ENCODE results near the gene PEX14.

The PEX14 gene

DNA sequence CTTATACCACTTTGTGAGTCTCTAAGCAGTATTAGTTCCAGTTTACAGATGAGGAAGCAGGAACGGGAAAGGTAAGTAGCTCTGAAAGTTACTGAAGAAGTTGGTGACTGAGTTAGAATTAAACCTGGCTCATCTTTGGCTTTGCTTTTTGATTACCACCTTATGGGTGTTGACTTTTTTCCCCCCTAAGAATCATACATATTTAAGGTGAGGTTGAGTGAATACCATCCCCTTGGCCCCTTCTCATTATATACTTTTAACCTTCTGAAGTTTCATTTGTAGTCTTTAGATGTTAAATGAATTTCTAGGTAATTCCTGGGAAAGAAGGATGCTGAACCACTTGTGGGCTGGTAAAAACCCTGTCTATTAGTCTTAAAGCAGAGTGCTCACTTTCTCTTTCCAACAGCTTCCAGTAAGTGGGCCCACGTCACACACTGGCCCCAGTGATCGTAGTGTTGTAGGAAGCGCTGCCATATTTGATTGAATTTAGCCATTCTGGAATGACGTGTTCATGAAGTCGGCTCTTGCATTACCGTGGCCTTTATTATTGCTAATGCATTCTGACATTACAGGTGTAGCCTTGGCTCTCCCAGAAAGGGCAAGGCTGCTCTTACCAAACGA lies 46.9 kb downstream of the PEX14 start:
- DNase-seq: no peak

- DNase-seq: peak; percentile 59
Observed at GRCh38 chr1:10522322-10522860, 47.6 kb downstream of the PEX14 start.

DNA sequence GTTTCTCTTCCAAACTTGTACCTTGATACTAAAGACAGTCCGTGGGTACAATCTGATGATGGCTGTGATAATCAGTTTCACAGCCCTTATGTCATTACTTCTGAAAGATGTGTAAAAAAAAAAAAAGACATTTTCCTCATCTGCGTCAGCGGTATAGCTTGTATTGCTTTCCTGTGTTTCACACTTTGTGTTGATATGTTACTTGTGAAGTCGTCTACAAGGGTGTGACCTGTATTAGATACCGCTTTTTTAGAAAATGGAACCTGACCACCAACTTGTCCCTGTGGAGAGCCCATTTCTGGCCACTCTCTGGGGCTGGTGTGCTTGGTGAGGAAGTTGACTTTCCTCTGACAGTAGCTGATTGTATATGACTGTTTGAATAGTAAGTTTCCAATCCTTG lies 50.5 kb downstream of the PEX14 start:
- no peak for DNase-seq

GRCh38 chr1:10528066-10529014 lies 53.6 kb downstream of the PEX14 start:
- no peak for DNase-seq

DNA sequence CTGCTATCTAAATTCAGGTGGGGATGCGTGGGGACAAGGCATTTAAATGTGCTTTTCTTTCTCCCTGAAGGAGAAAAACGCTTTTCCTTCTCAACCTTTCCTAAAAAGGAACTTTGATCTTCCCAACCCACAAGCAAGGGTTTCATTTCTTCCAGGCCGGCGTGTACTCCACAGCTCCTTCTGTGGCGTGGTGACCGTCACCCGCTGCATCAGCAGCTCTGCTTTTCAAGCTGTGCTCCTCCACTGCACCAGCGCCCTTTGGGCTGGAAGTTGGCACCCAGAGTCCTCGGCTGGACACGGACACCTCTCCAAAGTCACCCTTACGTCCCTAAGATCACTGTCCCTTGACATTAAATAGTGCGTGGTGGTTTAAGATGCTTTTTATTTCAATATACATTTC lies 54.3 kb downstream of the PEX14 start:
- DNase-seq: no peak

- no peak for DNase-seq
Observed at GRCh38 chr1:10529765-10530164, 55.0 kb downstream of the PEX14 start.

DNA sequence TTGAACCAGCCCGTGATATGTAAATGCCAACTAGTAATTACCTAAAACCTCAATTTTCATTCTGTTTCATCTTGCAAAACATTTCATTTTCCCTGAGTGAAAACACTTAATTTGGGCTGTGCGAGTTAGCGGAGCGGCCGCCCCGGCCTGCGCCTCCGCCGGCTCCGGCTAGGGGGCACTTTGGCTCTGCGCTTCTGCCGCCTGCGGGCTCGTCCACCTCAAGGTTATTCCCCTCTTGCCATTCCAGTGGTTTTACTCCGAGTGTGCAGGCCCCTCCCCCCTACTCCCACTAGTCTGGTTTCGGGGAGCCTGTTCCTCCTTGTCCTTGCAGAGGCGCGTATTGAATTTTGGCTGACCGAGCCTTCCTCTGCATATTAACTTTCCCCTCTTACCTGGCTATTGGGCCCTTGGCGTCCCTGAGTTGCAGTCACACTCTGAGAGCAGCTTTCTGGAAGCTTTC lies 55.6 kb downstream of the PEX14 start:
- no peak for DNase-seq

DNA sequence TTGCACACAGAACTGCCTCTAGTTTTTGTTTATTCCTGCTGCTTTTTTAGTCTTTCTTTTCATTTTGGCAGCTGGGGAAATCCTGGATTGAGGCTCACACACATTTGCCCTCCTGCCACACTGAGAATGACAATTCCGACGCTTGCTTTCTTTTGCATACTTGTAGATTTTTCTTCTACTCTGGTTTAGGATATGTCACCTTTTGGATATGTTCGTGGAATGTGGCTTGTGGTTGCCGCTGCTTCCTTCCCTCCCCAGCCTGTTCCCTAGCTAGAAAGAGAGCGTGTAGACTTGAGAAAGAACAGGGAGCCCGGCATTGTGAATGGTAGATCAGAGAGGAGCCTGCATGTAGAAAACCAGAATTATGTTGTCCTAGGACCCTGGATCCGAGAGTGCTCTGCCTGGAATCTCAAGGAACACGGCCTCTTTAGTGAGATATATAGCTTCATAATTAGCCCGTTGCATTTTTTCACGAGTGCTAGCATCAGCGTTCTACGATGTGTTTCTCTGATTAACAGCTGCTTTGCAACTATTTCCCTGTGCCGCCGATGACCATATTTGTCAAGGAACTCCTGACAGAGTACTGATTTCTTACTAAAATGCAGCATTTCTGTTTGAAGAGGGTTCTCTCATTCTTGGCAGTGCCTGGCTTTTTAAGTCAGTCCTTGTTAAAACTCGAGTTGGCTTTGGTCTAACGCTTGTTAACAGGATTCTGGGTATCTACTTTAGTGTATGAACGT lies 56.2 kb downstream of the PEX14 start:
- DNase-seq: peak; percentile 56

- DNase-seq: no peak
Observed at GRCh38 chr1:10532362-10532761, 57.6 kb downstream of the PEX14 start.

DNA sequence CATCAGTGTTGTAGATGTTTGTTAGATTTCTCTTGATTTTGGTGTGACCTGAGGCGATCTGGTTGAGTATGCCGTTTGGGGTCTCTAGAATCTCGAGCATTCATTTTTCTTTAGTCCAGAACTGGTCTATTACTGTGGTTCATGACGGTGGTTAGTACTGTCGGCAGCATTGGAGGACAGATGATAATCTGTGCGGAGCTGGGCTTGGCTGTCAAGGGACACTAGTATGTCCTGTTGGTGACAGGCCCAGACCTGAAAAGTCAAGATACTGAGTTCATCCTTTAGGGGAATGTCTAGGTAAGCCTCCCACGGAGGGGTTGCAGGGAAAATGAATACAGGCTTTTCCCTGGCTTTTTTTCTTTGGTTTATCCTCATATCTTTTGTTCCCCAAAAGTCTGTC lies 59.8 kb downstream of the PEX14 start:
- no peak for DNase-seq

- DNase-seq: no peak
Observed at GRCh38 chr1:10536133-10536770, 61.5 kb downstream of the PEX14 start.

DNA sequence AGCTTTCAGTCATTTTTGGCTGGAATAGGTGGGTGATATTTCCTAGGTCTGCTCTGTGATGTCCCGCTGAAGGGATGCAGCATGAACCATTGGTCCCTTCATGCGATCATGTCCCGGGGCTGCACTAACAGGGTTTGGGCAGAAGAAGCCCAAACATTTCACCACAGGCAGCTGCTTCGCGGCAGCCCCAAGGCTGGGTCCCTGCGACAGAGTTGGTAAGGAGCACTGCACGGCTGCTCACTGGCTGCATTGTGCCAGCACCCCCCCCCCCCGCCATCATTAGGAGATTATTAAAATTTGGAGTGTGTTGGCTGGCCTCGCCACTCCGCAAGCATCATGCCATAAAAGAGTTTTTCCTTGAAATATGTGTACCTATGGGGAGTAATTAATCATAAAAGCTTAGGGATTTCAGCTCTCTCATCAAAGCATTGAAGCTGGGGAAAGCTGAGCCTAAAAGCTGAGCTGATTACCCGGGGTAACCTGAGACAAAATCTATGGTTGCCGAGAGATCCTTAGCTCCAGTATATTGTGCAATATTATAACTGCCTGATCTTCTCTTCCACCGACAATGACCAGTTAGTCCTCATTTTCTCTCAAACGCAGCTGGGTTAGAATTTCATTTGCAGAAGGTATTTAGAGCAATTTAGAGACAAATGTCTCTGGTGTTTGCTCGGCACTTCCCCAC lies 62.5 kb downstream of the PEX14 start:
- DNase-seq: peak; percentile 79

GRCh38 chr1:10538646-10539355 lies 64.1 kb downstream of the PEX14 start:
- no peak for DNase-seq

DNA sequence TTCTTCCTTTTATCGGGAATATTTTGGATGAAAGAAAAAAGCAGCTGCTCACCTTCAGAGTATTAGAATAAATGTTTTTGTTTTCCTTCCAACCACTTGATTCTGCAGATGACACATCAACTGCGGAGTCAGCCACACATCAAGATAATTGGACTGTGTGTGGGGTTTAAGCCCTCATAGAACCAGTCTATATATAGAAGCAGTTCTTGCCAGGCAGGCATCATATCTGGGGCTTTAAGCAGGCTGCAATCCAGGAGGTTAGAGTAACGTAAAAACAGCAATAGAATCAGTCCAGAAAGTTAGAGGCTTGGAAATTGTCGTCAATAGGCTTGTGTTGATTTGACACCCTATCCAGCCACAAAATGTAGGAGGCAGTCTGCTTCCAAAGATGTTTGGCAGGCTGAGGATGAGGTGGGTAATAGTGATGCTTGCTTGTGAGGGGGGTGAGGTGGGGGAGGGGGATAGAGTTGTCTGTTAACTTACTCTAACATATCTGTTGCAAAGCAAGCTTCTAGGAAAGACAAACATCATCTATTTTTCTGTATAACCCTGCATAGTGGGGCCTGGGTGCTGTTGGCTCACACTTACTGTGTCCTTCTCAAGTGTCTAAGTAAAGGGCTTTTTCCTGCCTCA lies 64.8 kb downstream of the PEX14 start:
- DNase-seq: no peak

DNA sequence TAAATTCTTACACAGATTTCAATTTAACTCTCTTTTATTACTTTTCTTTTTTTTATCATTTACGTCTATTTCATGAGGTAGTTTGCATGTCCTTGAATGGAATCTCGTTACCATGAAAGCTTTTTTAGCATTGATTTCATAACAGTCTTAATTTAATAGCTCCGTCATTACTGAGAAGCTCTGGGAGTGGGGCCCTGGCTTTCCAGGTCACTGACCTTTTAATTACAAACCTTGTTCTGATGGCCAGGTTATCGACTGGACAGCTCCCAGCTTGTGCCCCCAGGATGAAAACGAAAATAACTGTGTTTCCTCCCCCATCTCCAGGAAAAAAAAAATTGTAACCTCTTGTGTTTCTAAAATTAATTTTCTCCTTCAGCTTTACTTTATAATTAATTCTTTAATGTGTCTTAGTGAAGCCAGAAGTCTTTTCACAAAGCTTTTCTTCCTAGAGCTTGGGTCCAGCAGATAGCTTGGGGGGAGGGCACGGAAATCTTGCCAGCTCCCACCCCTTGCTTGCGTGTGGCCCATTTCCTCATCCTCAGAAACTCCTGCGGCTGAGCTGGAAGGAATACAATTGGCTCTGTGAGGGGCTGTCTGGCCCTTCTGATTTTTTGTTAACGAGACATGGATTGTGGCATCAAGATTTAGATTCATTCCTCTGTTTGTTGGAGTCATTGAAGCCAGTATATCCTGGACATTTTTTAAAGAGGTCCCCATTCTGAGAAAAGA lies 65.7 kb downstream of the PEX14 start:
- DNase-seq: no peak

DNA sequence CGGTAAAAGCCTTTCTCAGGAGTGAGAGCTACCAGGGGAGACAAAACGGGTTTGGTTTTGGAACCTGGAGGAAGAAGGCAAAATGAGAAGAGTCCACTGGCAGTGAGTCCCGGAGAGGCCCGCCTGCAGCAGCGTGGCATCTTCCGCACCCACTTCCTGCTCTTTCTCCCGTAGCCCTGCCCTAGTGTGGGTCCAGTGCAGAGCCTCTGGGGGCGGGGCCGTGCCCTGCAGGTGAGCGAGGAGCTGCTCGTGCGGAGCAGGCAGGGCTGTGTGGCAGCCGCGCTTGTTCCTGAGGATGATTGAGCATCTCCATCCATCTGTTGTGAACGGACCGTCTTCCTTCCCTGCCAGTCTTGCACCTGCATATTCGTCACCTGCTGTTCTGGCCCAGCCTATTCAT lies 66.5 kb downstream of the PEX14 start:
- DNase-seq: no peak

DNA sequence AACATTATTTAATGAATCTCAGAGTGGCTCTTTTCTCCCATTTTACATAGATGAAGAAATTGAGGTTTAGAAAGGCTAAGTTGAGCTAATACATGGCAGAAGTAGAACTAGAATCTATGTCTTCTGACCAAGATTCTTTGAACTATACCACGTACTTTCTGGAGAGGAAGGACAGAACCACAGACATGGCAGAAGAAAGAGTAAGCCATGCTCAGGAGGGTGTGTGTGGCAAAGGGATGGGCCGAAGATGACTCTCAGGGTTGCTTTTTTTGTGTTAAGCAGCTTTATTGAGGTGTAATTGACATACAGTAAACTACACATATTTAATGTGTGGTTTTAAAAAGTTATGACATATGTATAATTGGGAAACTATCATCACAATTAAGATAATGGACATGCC lies 69.5 kb downstream of the PEX14 start:
- DNase-seq: no peak

GRCh38 chr1:10546896-10547295 lies 72.1 kb downstream of the PEX14 start:
- DNase-seq: no peak

DNA sequence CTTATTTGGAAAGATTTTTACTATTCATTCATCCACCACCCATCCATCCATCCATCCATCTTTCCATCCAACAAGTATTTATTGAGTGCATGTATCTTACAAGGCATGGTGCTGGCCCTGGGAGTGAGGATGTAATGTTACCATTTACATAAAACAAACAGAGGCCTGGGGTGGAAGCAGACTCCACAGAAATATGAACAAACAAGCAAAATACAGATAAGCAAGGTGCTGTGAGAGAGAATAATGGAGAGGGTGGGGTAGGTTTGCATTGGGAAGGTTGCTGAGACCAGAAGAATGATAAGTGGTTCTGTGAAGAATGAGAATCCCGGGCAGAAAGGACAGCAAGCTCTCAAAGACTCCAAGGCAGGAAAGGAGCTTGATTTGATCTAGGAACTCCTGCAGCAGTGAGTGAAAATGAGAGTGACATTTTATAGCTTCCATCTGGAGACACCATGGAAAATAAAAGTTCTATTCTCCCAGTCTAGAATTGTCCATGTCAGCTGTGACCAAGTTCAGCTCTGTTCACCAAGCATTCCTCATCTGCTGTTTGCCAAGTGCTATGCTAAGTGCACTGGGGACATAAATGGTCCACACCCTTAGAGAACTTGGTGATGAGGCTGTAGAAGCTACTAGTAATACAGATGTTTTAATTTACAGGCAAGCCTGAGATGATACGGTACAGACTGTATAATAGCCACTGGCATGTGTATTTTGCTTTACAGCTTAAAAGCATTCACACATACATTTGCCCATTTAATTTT lies 75.3 kb downstream of the PEX14 start:
- DNase-seq: no peak
